Measurements from ENCODE around the gene ITGA2B.
A peak's percentile ranks its signal among the peaks of the same experiment; 100 is the strongest.
"Not testable (repeated sequence)": the region's sequence is repeated elsewhere in the genome, so short reads cannot be mapped to it uniquely, and the experiment has no call there.

The ITGA2B gene

DNA sequence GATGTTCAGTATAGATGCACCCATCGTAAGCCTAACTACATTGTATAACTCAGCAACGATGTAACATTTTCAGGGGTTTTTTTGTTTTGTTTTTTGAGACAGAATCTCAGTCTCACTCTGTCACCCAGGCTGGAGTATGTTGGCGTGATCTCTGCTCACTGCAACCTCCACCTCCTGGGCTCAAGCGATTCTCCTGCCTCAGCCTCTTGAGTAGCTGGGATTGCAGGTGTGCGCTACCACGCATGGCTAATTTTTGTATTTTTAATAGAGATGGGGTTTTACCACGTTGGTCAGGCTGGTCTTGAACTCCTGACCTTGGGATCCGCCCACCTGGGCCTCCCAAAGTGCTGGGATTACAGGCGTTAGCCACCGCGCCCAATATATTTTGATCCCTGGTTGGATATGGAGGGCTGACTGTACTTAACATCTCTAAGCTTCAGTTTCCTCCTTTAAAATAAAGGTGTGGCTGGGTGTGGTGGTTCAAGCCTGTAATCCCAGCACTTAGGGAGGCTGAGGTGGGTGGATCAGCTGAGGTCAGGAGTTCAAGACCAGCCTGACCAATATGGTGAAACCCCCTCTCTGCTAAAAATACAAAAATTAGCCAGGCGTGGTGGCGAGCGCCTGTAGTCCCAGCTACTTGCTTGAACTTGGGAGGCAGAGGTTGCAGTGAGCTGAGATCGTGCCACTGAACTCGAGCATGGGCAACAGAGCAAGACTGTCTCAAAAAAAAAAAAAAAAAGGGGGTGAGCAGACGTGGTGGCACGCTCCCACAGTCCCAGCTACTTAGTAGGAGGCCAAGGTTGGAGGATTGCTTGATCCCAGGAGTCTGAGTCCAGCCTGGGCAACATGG lies 42.0 kb downstream of the ITGA2B start:
- H3K27me3 Mint-ChIP-seq; H3K36me3 Mint-ChIP-seq; H3K9me3 Mint-ChIP-seq; DNase-seq (ENCODE audit: low spot score in 2 of 2): not testable (repeated sequence)
- peak overlapping the region; percentile 89 for H3K4me3 Mint-ChIP-seq
- H3K27ac Mint-ChIP-seq: peak overlapping the region; percentile 95
- H3K4me1 Mint-ChIP-seq: peaks cover 34% of the 10 kb centered on the region
- ATAC-seq (ENCODE audit: low read depth): peak; percentile 6

DNA sequence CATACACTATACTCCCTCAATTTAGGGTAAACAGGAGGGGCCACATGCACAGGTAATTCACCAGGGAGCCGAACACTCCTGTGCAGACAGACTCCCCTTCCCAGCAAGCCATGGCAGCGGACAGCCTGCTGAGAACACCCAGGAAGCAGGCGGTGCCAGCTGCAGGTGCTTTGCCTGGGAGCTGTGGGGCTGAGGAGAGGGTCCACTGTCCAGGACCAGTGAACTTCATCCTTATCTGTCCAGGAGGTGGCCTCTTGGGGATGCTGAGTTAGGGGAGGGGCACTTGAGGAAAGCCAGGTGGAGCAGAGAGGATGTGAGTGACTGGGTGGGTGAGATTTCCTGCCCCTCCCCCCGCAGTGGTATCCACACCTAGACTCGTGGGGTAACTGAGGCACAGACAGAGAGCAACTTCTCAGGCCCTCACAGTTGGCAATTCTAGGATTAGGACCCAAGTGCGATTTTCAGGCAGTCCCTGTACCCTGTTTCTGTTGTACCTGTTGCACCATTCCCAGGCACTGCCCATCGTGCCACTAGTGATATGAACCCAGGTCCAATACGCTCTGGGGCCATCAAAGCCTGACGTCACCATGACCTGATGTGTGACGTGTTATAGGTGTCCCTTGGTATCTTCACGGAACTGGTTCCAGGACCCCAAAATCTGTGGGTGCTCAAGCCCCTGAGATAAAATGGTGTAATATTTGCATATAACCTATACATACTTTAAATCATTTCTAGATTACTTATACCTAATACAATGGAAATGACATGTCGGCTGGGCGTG lies 43.2 kb downstream of the ITGA2B start:
- no peaks in the 10 kb centered on the region for H3K9me3 Mint-ChIP-seq
- ATAC-seq (ENCODE audit: low read depth) (no peak), DNase-seq (ENCODE audit: low spot score in 2 of 2) (no peak)
- peaks cover 31% of the 10 kb centered on the region for H3K4me1 Mint-ChIP-seq
- H3K27me3 Mint-ChIP-seq: no peaks in the 10 kb centered on the region
- H3K27ac Mint-ChIP-seq: peak overlapping the region; percentile 95
- no peaks in the 10 kb centered on the region for H3K36me3 Mint-ChIP-seq
- peak overlapping the region; percentile 89 for H3K4me3 Mint-ChIP-seq

DNA sequence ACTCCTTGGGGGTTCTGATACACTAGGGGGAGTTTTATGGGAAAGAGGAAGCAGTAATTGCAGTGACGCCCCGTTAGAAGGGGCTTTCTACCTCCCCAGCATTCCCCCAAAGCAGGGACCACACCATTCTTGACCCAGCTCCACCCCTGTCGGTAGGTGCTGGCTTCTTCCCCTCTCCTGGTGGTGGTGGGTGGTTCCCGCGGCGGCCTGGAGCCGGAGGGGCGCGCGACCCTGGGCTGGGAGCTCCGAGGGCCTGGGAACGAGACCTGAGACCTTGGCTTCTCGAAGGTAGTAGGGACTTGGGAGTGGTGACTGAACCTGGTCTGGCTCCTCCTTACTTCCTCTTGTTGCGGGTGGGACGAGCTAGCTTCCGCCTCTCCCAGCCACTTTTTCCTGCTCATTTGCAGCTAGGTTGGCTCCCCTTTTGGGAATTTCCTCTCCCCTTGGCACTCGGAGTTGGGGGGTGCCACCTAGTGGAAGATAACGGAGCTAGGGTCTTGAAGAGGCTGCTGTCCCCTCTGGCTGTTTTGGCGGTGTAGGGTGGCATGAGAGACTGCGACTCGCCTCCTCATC lies 43.9 kb downstream of the ITGA2B start:
- peak overlapping the region; percentile 89 for H3K4me3 Mint-ChIP-seq
- no peaks in the 10 kb centered on the region for H3K36me3 Mint-ChIP-seq
- no peaks in the 10 kb centered on the region for H3K27me3 Mint-ChIP-seq
- H3K27ac Mint-ChIP-seq: peak overlapping the region; percentile 95
- peak; percentile 57 for ATAC-seq (ENCODE audit: low read depth)
- peak in 1 of 2 donors; percentile 69 for DNase-seq (ENCODE audit: low spot score in 2 of 2)
- H3K9me3 Mint-ChIP-seq: no peaks in the 10 kb centered on the region
- peaks cover 28% of the 10 kb centered on the region for H3K4me1 Mint-ChIP-seq

DNA sequence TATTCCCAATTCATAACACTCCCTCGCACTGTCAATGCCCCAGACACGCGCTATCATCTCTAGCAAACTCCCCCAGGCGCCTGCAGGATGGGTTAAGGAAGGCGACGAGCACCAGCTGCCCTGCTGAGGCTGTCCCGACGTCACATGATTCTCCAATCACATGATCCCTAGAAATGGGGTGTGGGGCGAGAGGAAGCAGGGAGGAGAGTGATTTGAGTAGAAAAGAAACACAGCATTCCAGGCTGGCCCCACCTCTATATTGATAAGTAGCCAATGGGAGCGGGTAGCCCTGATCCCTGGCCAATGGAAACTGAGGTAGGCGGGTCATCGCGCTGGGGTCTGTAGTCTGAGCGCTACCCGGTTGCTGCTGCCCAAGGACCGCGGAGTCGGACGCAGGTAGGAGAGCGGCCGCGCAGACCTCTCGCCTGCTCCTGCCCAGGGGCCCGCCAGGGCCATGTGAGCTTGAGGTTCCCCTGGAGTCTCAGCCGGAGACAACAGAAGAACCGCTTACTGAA lies 44.5 kb downstream of the ITGA2B start, which contains the start of gene GRN:
Gene GRN (plus strand): TSS at position 364 of the 515 bp plus-strand sequence. CDS start 3,863 bp downstream, outside the sequence.
- Mint-ChIP-seq H3K4me1 (peaks cover 28% of the 10 kb centered on the region), H3K27ac (peak within 1 kb of the TSS; percentile 95)
- DNase-seq (ENCODE audit: low spot score in 2 of 2): peak; percentile 75 to 81

DNA sequence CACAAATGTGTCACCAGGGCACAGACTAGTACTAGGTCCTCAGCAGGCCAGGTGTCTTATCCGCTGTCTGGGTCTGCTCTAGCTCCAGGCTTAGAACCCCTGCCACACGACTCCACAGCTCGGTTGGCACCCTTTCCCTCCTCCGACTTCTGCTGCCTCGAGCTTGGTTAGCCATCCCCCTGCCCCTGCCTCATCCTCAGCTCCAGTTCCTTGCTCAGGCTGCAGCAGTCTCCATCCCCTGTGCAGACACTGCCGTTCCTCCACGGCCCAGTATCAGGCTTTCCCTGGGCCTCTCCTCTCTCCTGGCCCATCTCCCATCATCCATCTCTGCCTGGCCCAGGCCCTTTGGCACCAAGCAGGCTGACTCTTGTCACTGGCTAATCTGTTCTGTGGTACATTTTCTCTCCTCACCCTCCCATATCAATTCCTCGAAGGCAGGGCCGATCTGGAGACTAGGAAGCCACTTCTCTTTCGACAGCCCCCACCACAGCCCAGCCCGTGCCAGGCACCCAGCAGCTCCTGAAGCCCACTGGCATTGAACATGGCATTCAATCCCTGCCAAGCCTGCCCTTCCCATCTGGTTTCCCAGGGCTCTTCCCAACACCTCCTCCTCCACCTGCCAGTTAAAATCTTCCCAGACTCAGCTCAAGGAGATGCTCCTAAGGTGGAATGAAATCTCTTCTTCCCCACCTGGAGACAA lies 45.8 kb downstream of the ITGA2B start:
- H3K4me3 Mint-ChIP-seq: no peak overlapping the region
- H3K27ac Mint-ChIP-seq: no peak overlapping the region
- no peak for DNase-seq (ENCODE audit: low spot score in 2 of 2)
- peaks cover 19% of the 10 kb centered on the region for H3K4me1 Mint-ChIP-seq
- H3K9me3 Mint-ChIP-seq: no peaks in the 10 kb centered on the region
- no peak for ATAC-seq (ENCODE audit: low read depth)
- no peaks in the 10 kb centered on the region for H3K36me3 Mint-ChIP-seq
- no peaks in the 10 kb centered on the region for H3K27me3 Mint-ChIP-seq

More for the DNA sequence above, 44.5 kb downstream of the ITGA2B start, which contains the start of gene GRN:
- no peaks in the 10 kb centered on the region for H3K27me3 Mint-ChIP-seq
- H3K4me3 Mint-ChIP-seq: peak within 1 kb of the TSS; percentile 89
- ATAC-seq (ENCODE audit: low read depth): peak; percentile 61
- no peaks in the 10 kb centered on the region for H3K36me3 Mint-ChIP-seq
- H3K9me3 Mint-ChIP-seq: no peaks in the 10 kb centered on the region

DNA sequence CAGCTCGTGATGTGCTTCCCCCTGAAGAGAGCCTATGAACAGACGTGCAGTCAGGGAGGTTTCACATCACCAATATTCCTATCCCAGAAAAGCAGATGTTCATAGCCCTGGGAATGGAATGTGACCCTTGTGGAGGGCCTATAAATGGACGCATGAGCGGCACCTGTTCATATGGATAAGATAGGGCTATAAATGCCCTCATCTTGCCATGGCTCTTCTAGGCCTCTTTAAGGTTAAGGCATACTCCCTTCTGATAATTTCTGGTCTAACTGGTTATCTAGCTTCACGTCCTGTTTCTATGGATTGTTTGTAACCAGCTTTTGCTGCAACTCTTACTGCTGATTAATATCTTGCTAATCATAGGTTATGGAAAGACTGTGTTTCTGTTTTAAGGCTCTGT lies 48.9 kb downstream of the ITGA2B start:
- H3K27ac Mint-ChIP-seq; H3K4me1 Mint-ChIP-seq; ATAC-seq (ENCODE audit: low read depth); H3K27me3 Mint-ChIP-seq; H3K36me3 Mint-ChIP-seq; H3K4me3 Mint-ChIP-seq; H3K9me3 Mint-ChIP-seq; DNase-seq (ENCODE audit: low spot score in 2 of 2): not testable (repeated sequence)

DNA sequence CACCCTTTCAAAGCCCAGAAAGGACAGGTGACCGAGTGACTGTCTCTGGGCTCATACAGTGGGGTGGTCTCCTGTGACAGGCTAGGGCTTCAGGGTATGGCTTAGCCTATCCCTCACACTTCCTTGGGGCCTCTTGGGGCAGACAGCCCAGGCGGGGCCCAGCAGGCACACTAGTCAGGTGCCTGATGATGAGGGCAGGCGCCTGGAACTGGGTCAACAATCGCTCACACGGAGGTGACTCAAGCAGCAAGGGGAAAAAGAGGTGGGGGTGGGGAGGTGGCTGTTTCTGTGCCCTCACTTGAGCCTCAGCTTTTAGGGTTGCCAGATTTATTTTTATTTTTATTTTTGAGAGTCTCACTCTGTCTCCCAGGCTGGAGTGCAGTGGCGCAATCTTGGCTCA lies 50.7 kb downstream of the ITGA2B start:
- Mint-ChIP-seq H3K4me3 (no peak overlapping the region), H3K27ac (no peak overlapping the region), H3K9me3 (no peaks in the 10 kb centered on the region), H3K27me3 (no peaks in the 10 kb centered on the region), H3K4me1 (peaks cover 14% of the 10 kb centered on the region), H3K36me3 (no peaks in the 10 kb centered on the region)
- peak; percentile 21 for ATAC-seq (ENCODE audit: low read depth)
- no peak for DNase-seq (ENCODE audit: low spot score in 2 of 2)

DNA sequence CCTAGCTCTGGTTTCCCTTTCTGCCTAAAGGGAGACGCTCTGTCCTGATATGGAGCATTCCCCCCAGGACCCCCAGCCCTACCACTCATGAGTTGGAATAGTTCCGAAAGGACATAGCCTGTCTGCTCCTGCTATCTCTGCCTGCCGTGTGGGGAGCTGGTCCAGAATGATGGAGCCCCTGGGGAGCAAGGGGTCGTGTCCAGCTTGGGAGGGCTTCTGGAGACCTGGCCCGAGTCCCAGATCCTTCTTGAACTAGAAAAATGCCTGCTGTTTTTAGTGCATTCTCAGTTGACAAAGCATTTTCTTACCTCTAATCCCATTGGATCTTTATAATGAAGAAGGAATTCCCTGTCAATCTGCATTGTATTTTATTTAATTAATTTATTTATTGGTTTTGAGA lies 53.5 kb downstream of the ITGA2B start:
- Mint-ChIP-seq H3K9me3 (no peaks in the 10 kb centered on the region), H3K27ac (no peak overlapping the region), H3K4me3 (no peak overlapping the region), H3K27me3 (no peaks in the 10 kb centered on the region), H3K36me3 (no peaks in the 10 kb centered on the region), H3K4me1 (peaks cover 21% of the 10 kb centered on the region)
- DNase-seq (ENCODE audit: low spot score in 2 of 2) (no peak), ATAC-seq (ENCODE audit: low read depth) (no peak)

DNA sequence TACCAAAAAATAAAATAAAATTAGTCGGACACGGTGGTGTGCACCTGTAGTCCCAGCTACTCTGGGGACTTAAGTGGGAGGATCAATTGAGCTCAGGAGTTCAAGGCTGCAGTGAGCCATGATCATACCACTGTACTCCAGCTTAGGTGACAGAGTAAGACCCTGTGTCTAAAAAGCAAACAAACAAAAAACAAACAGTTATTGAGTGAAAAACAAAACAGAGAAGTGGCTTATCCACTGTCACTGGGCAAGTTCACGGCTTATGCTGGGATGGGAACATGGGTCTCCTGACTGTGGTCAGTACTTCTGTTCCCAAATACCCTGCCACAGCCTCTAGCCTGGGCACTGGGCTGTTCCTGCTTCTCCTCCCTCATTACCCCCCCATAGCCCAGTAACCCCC lies 53.9 kb downstream of the ITGA2B start:
- peaks cover 21% of the 10 kb centered on the region for H3K4me1 Mint-ChIP-seq
- no peak for ATAC-seq (ENCODE audit: low read depth)
- H3K27ac Mint-ChIP-seq: no peak overlapping the region
- no peaks in the 10 kb centered on the region for H3K9me3 Mint-ChIP-seq
- no peaks in the 10 kb centered on the region for H3K36me3 Mint-ChIP-seq
- peak overlapping the region; percentile 5 for H3K4me3 Mint-ChIP-seq
- no peaks in the 10 kb centered on the region for H3K27me3 Mint-ChIP-seq
- DNase-seq (ENCODE audit: low spot score in 2 of 2): no peak

DNA sequence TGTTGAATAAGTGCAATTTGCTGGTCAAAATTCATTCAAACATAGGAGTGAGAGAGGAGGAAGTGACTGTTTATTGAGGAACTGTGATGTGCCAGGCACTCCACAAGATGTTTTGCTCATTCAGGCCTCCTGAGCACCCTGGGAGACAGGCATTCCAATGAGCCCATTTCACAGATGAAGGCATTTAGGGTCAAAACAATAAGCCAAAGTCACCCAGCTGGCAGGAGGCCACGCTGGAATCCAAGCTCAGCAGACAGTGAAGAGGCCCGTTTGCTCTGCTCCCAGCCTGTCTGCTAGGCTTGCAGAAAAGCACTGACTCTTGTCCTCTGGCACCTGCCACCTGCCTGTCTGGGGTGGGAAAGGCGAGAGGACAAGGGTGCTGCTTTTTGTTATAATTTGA lies 54.7 kb downstream of the ITGA2B start:
- H3K27ac Mint-ChIP-seq: no peak overlapping the region
- H3K27me3 Mint-ChIP-seq: no peaks in the 10 kb centered on the region
- H3K4me3 Mint-ChIP-seq: no peak overlapping the region
- no peaks in the 10 kb centered on the region for H3K9me3 Mint-ChIP-seq
- no peaks in the 10 kb centered on the region for H3K36me3 Mint-ChIP-seq
- H3K4me1 Mint-ChIP-seq: peaks cover 21% of the 10 kb centered on the region
- peak; percentile 37 for ATAC-seq (ENCODE audit: low read depth)
- DNase-seq (ENCODE audit: low spot score in 2 of 2): no peak

DNA sequence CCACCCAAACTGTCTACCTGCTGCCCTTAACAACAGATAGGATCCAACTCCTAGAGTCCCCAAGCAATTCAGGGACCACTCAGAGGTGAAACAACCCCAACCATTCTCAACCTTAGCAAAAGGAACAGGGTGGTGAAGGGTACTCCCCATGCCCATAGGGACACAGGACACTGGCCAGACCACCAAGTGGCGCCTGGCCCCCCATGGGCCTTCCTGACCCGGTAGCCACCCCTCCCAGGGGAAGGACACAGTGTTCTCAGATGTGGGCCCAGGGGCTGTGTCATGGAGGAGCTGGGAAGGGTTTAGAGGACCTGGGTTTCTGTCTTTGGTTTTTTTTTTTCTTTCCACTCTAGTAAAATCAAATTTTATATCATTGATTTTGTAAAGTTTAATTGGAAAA lies 55.1 kb downstream of the ITGA2B start:
- H3K36me3 Mint-ChIP-seq: no peaks in the 10 kb centered on the region
- H3K27me3 Mint-ChIP-seq: no peaks in the 10 kb centered on the region
- no peak for ATAC-seq (ENCODE audit: low read depth)
- H3K9me3 Mint-ChIP-seq: no peaks in the 10 kb centered on the region
- no peak for DNase-seq (ENCODE audit: low spot score in 2 of 2)
- no peak overlapping the region for H3K27ac Mint-ChIP-seq
- H3K4me1 Mint-ChIP-seq: peaks cover 21% of the 10 kb centered on the region
- H3K4me3 Mint-ChIP-seq: no peak overlapping the region

DNA sequence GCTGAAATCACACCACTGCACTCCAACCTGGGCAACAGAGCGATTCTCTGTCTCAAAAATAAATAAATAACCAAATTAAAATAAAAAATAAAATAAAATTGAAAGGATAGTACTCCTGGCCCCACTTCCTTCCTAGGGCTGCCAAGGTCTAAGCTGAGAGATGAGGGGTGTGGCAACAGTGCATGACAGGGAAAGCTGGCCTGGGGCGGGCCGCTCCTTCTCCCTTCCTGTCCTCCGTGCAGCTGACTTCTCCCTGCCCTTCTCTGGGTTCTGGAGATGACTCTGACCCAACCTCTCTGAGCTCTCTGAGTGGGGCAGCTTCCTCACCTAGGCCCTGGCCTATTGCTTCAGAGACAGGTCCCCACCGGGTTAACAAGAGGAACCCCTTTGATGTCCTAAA lies 56.1 kb downstream of the ITGA2B start:
- DNase-seq (ENCODE audit: low spot score in 2 of 2) (no peak), ATAC-seq (ENCODE audit: low read depth) (no peak)
- H3K36me3 Mint-ChIP-seq: no peaks in the 10 kb centered on the region
- H3K27me3 Mint-ChIP-seq: no peaks in the 10 kb centered on the region
- H3K4me1 Mint-ChIP-seq: peaks cover 18% of the 10 kb centered on the region
- H3K9me3 Mint-ChIP-seq: no peaks in the 10 kb centered on the region
- H3K4me3 Mint-ChIP-seq: no peak overlapping the region
- no peak overlapping the region for H3K27ac Mint-ChIP-seq

DNA sequence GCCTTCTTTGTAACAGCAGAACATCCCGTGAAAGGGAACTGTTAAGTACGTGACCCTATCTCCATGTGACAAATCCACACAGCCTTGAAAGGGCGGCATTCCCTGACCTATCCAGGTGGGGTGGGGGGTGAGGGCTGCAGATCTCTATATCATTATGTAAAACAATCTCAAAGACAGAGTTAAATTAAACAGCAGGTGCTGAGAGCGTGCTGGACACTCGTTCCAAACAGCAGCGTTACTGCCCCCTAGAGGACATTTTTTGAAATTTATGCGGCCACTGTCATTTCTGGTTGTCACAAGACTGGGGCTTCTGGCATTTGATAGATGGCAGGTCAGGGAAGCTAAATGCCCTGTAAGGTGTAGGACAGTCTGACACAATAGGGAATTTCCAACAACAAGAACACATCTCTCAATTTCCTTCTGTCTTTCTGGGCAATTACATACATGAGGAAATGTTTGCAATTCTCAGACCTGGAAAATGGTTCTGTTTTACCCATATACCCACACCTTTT lies 58.1 kb downstream of the ITGA2B start:
- Mint-ChIP-seq H3K4me1 (peaks cover 20% of the 10 kb centered on the region), H3K36me3 (no peaks in the 10 kb centered on the region), H3K9me3 (no peaks in the 10 kb centered on the region), H3K27me3 (no peaks in the 10 kb centered on the region), H3K27ac (no peak overlapping the region), H3K4me3 (no peak overlapping the region)
- ATAC-seq (ENCODE audit: low read depth) (peak; percentile 36), DNase-seq (ENCODE audit: low spot score in 2 of 2) (peak; percentile 73 to 82)

Measured in memory B cell (primary cell).